GM12864 (cell line): Measurements from ENCODE around the gene C5orf15.

ENCODE experiments used
- DNase-seq: peaks from one replicate; pipeline ENCODE4 v3.0.0-alpha.2; 2011; ENCODE audit warnings: low read depth
- H3K4me3 ChIP-seq: 2 replicates; pipeline ENCODE4 v1.5.1; 2011; ENCODE audit warnings: mild to moderate bottlenecking, low read depth, low read length, control low read depth
- CTCF ChIP-seq: IDR thresholded peaks from 2 replicates; pipeline ENCODE4 v1.5.1; 2011; ENCODE audit warnings: low read depth, mild to moderate bottlenecking, moderate library complexity, low read length, control low read depth, inconsistent platforms; ENCODE audit errors: missing control alignments

C5orf15 gene

GRCh38 chr5:133926489-133927299 lies 41.7 kb downstream of the C5orf15 start:
- H3K4me3 ChIP-seq: no peak overlapping the region
- TF ChIP-seq CTCF: no peak
- DNase-seq: no peak

GRCh38 chr5:133925866-133926488 lies 42.4 kb downstream of the C5orf15 start:
- DNase-seq: no peak
- no peak for TF ChIP-seq CTCF
- H3K4me3 ChIP-seq: no peak overlapping the region

GRCh38 chr5:133925269-133925668 lies 43.2 kb downstream of the C5orf15 start:
- no peak for DNase-seq
- TF ChIP-seq CTCF: no peak
- H3K4me3 ChIP-seq: no peak overlapping the region

- TF ChIP-seq CTCF: no peak
- no peak overlapping the region for H3K4me3 ChIP-seq
- no peak for DNase-seq
Observed at GRCh38 chr5:133924221-133924920, 44.1 kb downstream of the C5orf15 start.

- H3K4me3 ChIP-seq: no peak overlapping the region
- no peak for TF ChIP-seq CTCF
- no peak for DNase-seq
Observed at GRCh38 chr5:133921979-133922378, 46.4 kb downstream of the C5orf15 start.

GRCh38 chr5:133921069-133921468 lies 47.4 kb downstream of the C5orf15 start:
- DNase-seq: no peak
- no peak overlapping the region for H3K4me3 ChIP-seq
- TF ChIP-seq CTCF: no peak
